ENCODE measurements around the gene ZCCHC3. TPM values are rescaled to one million over a fixed set of nuclear protein-coding genes. Genes with fewer than 3 reads are reported as not detected.

ZCCHC3 gene
- total RNA-seq, 1 donor from 2014 or later, result 10.4 TPM

GRCh38 chr20:278181-278580 lies 19.2 kb upstream of the ZCCHC3 start:
- DNase-seq (ENCODE audit: low spot score), result peak; percentile 12
- intact Hi-C loops (cut with DNase I), result loop anchor here (10.0 kb wide), 1 partner anchor 57 kb away; no protein-coding TSS in a partner anchor

GRCh38 chr20:278607-279571 lies 18.5 kb upstream of the ZCCHC3 start:
- intact Hi-C loops (cut with DNase I), result loop anchor here (10.0 kb wide), 1 partner anchor 56 kb away; no protein-coding TSS in a partner anchor

DNA sequence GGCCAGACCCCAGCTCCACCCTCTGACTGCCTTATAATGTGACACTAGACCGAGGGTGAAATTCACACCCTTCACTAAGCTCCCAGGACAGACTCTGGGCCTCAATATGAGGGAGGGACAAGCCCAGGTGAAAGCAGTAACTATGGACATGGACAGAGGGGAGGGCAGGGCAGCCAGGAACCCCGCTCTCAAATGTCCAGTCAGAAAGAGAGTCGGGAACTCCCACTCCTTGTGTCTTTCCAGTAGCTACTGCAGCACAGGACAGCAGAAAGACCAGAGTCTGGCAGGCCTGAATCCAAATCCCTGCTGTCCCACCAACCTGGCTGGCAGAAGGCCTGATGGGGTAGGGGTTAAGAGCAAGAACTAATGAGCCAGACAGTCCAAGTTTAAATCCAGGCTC lies 13.2 kb upstream of the ZCCHC3 start:
- no peak for DNase-seq (ENCODE audit: low spot score)
- intact Hi-C loops (cut with DNase I), result no loop called here

More at GRCh38 chr20:278607-279571, 18.5 kb upstream of the ZCCHC3 start:
- DNase-seq (ENCODE audit: low spot score), result no peak

DNA sequence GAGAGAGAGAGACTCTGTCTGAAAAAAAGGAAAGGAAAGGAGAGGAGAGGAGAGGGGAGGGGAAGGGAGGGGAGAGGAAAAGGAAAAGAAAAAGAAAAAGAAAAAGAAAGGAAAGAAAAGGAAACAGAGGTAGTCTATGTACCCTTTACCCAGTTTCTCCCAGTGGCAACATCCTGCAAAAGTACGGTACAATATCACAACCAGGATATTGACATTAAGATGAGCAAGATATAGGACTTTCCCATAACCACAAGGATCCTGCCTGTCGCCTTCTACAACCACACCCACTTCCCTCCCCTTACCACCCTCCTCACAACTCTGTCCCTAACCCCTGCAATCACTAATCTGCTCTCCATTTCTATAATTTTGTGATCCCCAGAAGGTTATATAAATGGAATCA lies 10.9 kb upstream of the ZCCHC3 start:
- intact Hi-C loops (cut with DNase I), result no loop called here
- no peak for DNase-seq (ENCODE audit: low spot score)

DNA sequence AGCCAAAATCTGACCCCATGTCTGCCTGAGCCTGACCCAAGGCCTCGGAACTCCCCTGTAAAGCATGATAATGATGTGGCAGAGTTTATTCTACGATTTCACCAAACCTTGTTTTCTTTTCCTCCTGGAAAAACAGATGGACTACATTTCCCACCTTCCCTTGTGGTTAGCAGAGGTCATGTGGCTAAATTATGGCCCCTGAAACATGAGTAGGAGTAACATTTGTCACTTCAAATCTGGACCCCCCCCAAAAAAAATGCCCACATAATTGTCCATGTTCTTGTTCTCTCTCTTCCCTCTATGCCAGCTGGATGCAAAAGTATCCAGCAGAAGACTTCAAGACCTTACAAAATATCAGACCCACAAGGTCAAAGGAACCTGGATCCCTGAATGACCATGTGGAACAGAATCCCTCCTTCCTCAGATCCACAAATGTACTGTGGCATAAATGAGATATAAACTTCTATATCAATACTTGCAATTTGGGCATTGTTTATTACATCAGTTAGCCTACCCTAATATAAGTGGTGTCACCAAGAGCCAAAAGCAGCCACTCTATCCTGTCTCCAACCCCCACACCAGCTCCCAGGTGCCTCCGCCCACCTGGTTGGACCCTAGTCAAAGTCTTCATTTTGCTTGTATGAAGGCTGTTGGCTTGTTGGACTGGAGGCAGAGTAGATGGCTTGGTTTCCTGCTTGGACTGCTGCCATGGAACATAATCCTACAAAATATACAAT lies 8.2 kb upstream of the ZCCHC3 start:
- intact Hi-C loops (cut with DNase I), result no loop called here
- no peak for DNase-seq (ENCODE audit: low spot score)

GRCh38 chr20:289693-290083 lies 7.7 kb upstream of the ZCCHC3 start:
- intact Hi-C loops (cut with DNase I), result no loop called here
- peak; percentile 9 for DNase-seq (ENCODE audit: low spot score)

DNA sequence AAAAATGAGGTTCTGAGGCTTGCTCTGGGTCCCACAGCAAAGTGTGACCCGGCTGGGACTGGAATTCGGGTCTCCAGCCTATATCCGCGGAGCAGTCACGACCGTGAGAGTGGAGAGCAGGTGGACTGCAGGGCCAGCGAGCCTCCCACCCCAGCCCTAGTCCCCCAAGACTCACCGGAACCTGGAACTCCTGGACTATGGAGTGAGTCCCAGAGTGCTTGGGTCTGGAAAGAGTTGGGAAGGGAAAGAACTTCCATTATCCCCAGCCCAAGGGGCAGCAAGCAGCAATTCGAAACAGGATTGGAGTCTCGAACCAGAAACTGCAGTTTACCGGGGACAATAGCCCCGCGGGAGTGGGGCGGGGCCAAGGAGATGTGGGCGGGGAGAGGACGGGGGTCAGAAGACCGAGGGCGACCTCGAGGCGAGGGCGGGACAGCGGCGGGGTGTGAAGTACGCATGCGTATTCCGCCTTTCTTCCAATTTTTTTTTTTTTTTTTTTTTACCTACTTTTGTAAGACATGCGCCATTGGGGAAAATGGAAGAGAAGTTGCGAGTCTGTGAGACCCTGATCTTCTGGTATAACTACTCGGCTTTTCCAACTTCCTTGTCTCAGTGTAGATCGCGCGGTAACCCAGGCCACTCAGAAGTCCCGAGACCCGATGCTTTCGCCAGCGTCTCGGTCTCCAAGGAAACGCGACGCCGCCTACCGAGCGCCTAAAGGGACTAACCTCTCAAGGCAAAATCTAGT lies 7.1 kb upstream of the ZCCHC3 start, which contains the start of gene C20orf96:
C20orf96 (minus strand) TSS at position 667 of the 748 bp plus-strand sequence; CDS start at position 527, 140 bp downstream.
- peak; percentile 95 for DNase-seq (ENCODE audit: low spot score)

GRCh38 chr20:294602-295001 lies 2.8 kb upstream of the ZCCHC3 start:
- DNase-seq (ENCODE audit: low spot score), result no peak
- intact Hi-C loops (cut with DNase I), result no loop called here

More for the DNA sequence above, 7.1 kb upstream of the ZCCHC3 start, which contains the start of gene C20orf96:
- intact Hi-C loops (cut with DNase I), result no loop called here

GRCh38 chr20:295804-296203 lies 1.6 kb upstream of the ZCCHC3 start:
- no peak for DNase-seq (ENCODE audit: low spot score)
- intact Hi-C loops (cut with DNase I), result loop anchor here (2.0 kb wide), 1 partner anchor 31 kb away; no protein-coding TSS in a partner anchor

DNA sequence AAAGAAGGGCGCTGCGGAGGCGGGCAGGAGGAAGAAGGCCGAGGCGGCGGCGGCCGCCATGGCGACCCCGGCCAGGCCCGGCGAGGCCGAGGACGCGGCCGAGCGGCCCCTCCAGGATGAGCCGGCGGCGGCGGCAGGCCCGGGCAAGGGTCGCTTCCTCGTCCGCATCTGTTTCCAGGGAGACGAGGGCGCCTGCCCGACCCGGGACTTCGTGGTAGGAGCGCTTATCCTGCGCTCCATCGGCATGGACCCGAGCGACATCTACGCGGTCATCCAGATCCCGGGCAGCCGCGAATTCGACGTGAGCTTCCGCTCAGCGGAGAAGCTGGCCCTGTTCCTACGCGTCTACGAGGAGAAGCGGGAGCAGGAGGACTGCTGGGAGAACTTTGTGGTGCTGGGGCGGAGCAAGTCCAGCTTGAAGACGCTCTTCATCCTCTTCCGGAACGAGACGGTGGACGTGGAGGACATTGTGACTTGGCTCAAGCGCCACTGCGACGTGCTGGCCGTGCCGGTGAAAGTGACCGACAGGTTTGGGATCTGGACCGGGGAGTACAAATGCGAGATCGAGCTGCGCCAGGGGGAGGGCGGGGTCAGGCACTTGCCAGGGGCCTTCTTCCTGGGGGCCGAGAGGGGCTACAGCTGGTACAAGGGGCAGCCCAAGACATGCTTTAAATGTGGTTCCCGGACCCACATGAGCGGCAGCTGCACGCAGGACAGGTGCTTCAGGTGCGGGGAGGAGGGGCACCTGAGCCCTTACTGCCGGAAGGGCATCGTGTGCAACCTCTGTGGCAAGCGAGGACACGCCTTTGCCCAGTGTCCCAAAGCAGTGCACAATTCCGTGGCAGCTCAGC lies 780 bp downstream of the ZCCHC3 start:
- peak; percentile 85 for DNase-seq (ENCODE audit: low spot score)
- intact Hi-C loops (cut with DNase I), result loop anchor here (2.0 kb wide), 1 partner anchor 29 kb away; no protein-coding TSS in a partner anchor

- intact Hi-C loops (cut with DNase I), result no loop called here
- DNase-seq (ENCODE audit: low spot score), result no peak
Observed at GRCh38 chr20:298776-299391, 1.5 kb downstream of the ZCCHC3 start.

- no peak for DNase-seq (ENCODE audit: low spot score)
- intact Hi-C loops (cut with DNase I), result no loop called here
Observed at GRCh38 chr20:300345-300990, 3.1 kb downstream of the ZCCHC3 start.

- intact Hi-C loops (cut with DNase I), result no loop called here
Observed at GRCh38 chr20:301886-302848, 4.8 kb downstream of the ZCCHC3 start.

GRCh38 chr20:305745-306144 lies 8.4 kb downstream of the ZCCHC3 start:
- no peak for DNase-seq (ENCODE audit: low spot score)
- intact Hi-C loops (cut with DNase I), result no loop called here

More at GRCh38 chr20:301886-302848, 4.8 kb downstream of the ZCCHC3 start:
- no peak for DNase-seq (ENCODE audit: low spot score)

DNA sequence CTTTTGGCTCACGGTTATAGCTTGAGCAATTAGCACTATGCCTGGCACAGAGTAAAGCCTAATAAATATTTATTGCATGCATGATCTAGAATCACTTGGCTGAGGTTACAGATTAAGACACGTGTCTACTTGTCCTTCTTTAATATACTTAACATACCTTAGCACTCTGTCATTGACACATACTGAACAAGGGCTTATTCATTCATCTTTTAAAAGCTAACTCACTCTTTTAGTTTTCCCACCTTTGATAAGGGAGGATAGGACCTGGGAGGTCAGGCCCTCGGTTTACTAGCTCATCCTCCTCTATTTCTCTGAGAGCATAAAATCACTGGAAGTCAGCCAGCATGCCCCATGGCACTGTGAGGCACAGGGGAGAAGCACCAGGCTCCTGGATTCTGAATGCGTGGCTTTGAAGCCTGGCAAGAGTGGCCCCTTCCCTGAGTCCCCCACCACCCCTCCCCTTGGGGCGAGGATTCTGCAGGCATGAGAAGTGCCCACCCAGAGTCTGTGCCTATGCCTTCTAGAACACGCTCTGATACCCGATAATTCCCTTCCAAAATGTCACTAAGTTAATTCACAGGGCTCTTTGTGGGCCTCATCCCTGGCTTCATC lies 11.2 kb downstream of the ZCCHC3 start:
- intact Hi-C loops (cut with DNase I), result no loop called here
- DNase-seq (ENCODE audit: low spot score), result no peak

GRCh38 chr20:309306-309840 lies 12.0 kb downstream of the ZCCHC3 start:
- DNase-seq (ENCODE audit: low spot score), result no peak
- intact Hi-C loops (cut with DNase I), result no loop called here
